H1 (cell line): ENCODE measurements around the gene ITSN1. TPM values are rescaled to one million over a fixed set of nuclear protein-coding genes. Genes with fewer than 3 reads are reported as not detected.

Source experiments
- CTCF ChIA-PET: fragments of 300-600 bp; sonication (Branson Sonifier 250); formaldehyde crosslinking; loops from one replicate; lab custom pipeline; 2021; ENCODE audit not compliant: partially characterized antibody; lab: Charles Lee
- POLR2A ChIA-PET: fragments of 300-600 bp; sonication (Branson Sonifier 250); formaldehyde crosslinking; loops from one replicate; lab custom pipeline; 2021; ENCODE audit warnings: inconsistent platforms; ENCODE audit not compliant: partially characterized antibody; lab: Charles Lee
- DNase-seq, 2 experiments: peaks; one replicate each; pipeline versions ENCODE4 v3.0.0 to v3.0.0-alpha.2; 2010 to 2022; ENCODE audit warnings: low spot score in 2 of 2, low read depth in 1 of 2, mixed read lengths in 1 of 2
- FAIRE-seq: peaks from 2 replicates; lab custom pipeline; 2011; peaks lifted over from hg19 to GRCh38; lab: Jason Lieb, UNC
- H2AFZ ChIP-seq: 2 replicates; pipeline ENCODE4 v1.8.1; 2012; ENCODE audit warnings: low read length, inconsistent platforms
- H2AK5ac ChIP-seq: 2 replicates; pipeline ENCODE4 v1.6.1; 2013; ENCODE audit warnings: low read depth, low read length
- H2BK120ac ChIP-seq: replicated peaks from 2 replicates; pipeline ENCODE3; 2013; ENCODE audit warnings: low read depth, low read length, inconsistent platforms
- H2BK12ac ChIP-seq: 2 replicates; pipeline ENCODE4 v1.6.1; 2013; ENCODE audit warnings: low read depth, low read length
- H2BK15ac ChIP-seq: 2 replicates; pipeline ENCODE4 v1.6.1; 2013; ENCODE audit warnings: low read length
- H2BK20ac ChIP-seq: 2 replicates; pipeline ENCODE4 v1.6.1; 2013; ENCODE audit warnings: low read length
- H2BK5ac ChIP-seq: 2 replicates; pipeline ENCODE4 v1.6.1; 2013; ENCODE audit warnings: low read depth, low read length
- H3K14ac ChIP-seq: 2 replicates; pipeline ENCODE4 v1.6.1; 2013; ENCODE audit warnings: inconsistent platforms; ENCODE audit not compliant: insufficient read length
- H3K18ac ChIP-seq: 2 replicates; pipeline ENCODE4 v1.6.1; 2013; ENCODE audit warnings: low read length; ENCODE audit errors: extremely low read depth
- H3K23ac ChIP-seq: 2 replicates; pipeline ENCODE4 v1.6.1; 2013; ENCODE audit warnings: inconsistent platforms; ENCODE audit not compliant: insufficient read length
- H3K23me2 ChIP-seq: 2 replicates; pipeline ENCODE4 v1.6.1; 2013; ENCODE audit warnings: low read depth, low read length
- H3K27ac ChIP-seq: 2 replicates; pipeline ENCODE4 v1.6.1; 2011; ENCODE audit warnings: low read depth, low read length, inconsistent platforms
- H3K27me3 ChIP-seq, 4 experiments: replicated peaks in 1 of 4; 1 replicate in 1 of 4; 2 replicates in 3 of 4; pipeline versions ENCODE4 v1.6.1 to v1.8.1; 2011 to 2013; ENCODE audit warnings: low read length in 3 of 4, mild to moderate bottlenecking in 3 of 4, inconsistent platforms in 2 of 4, mixed read lengths in 2 of 4, moderate library complexity in 1 of 4; ENCODE audit not compliant: control insufficient read depth in 3 of 4, insufficient read depth in 3 of 4; ENCODE audit errors: extremely low read depth in 1 of 4
- H3K36me3 ChIP-seq, 4 experiments: 2 replicates each; pipeline versions ENCODE4 v1.6.1 to v1.8.1; 2011 to 2013; ENCODE audit warnings: mild to moderate bottlenecking in 4 of 4, low read length in 3 of 4, moderate library complexity in 2 of 4, control low read depth in 1 of 4, inconsistent platforms in 1 of 4; ENCODE audit not compliant: insufficient read depth in 4 of 4, control insufficient read depth in 2 of 4
- H3K4ac ChIP-seq: replicated peaks from 2 replicates; pipeline ENCODE3; 2013; ENCODE audit warnings: low read length, low read depth, mixed read lengths, inconsistent platforms; ENCODE audit not compliant: insufficient read length
- H3K4me1 ChIP-seq, 4 experiments: replicated peaks in 1 of 4; 1 replicate in 1 of 4; 2 replicates in 3 of 4; pipeline versions ENCODE4 v1.6.1 to v1.8.1; 2011 to 2013; ENCODE audit warnings: low read length in 3 of 4, inconsistent platforms in 2 of 4, mixed read lengths in 1 of 4; ENCODE audit not compliant: insufficient read depth in 4 of 4, control insufficient read depth in 3 of 4
- H3K4me2 ChIP-seq, 2 experiments: 2 replicates each; pipeline versions ENCODE4 v1.6.1 to v1.8.1; 2011 to 2013; ENCODE audit warnings: low read depth in 2 of 2, low read length in 2 of 2, control low read depth in 1 of 2, inconsistent platforms in 1 of 2, mild to moderate bottlenecking in 1 of 2; ENCODE audit not compliant: insufficient read depth in 1 of 2
- H3K4me3 ChIP-seq, 4 experiments: fragments of 200-600, 300-600 bp in 1 of 4; sonication (generic), shearing (Covaris generic), sonication (Bioruptor Twin) in 1 of 4; 2 replicates each; pipeline versions ENCODE4 v1.5.1 to v1.8.1; 2011 to 2016; ENCODE audit warnings: low read length in 4 of 4, low read depth in 3 of 4, control low read depth in 2 of 4, inconsistent platforms in 2 of 4, mild to moderate bottlenecking in 2 of 4, mixed read lengths in 1 of 4, moderate library complexity in 1 of 4; ENCODE audit not compliant: insufficient read depth in 2 of 4; ENCODE audit errors: extremely low read depth in 1 of 4
- H3K56ac ChIP-seq: replicated peaks from 2 replicates; pipeline ENCODE3; 2013; ENCODE audit warnings: low read depth, mild to moderate bottlenecking, mixed read lengths, low read length, inconsistent platforms; ENCODE audit not compliant: insufficient read length
- H3K79me1 ChIP-seq: 2 replicates; pipeline ENCODE4 v1.6.1; 2013; ENCODE audit warnings: low read depth, low read length, control low read depth
- H3K79me2 ChIP-seq, 2 experiments: 2 replicates each; pipeline versions ENCODE4 v1.6.1 to v1.8.1; 2012 to 2013; ENCODE audit warnings: low read length in 2 of 2, mild to moderate bottlenecking in 2 of 2, inconsistent platforms in 1 of 2; ENCODE audit not compliant: insufficient read depth in 2 of 2, control insufficient read depth in 1 of 2
- H3K9ac ChIP-seq, 4 experiments: replicated peaks in 1 of 4; 1 replicate in 1 of 4; 2 replicates in 3 of 4; pipeline versions ENCODE4 v1.6.1 to v1.8.1; 2011 to 2013; ENCODE audit warnings: low read depth in 3 of 4, low read length in 3 of 4, control low read depth in 2 of 4, mild to moderate bottlenecking in 2 of 4, moderate library complexity in 2 of 4, inconsistent platforms in 1 of 4; ENCODE audit errors: extremely low read depth in 1 of 4
- H3K9me3 ChIP-seq, 2 experiments: 2 replicates each; pipeline versions ENCODE4 v1.6.1 to v1.8.1; 2012 to 2013; ENCODE audit warnings: mild to moderate bottlenecking in 2 of 2, moderate library complexity in 2 of 2, control low read depth in 1 of 2, inconsistent platforms in 1 of 2, low read depth in 1 of 2, low read length in 1 of 2, mixed read lengths in 1 of 2; ENCODE audit not compliant: insufficient read depth in 2 of 2
- H4K20me1 ChIP-seq, 2 experiments: replicated peaks in 1 of 2; 2 replicates each; pipeline versions ENCODE3 to v1.8.1; 2011 to 2013; ENCODE audit warnings: inconsistent platforms in 2 of 2, low read length in 2 of 2, mild to moderate bottlenecking in 1 of 2; ENCODE audit not compliant: insufficient read depth in 2 of 2, control insufficient read depth in 1 of 2
- H4K5ac ChIP-seq: 2 replicates; pipeline ENCODE4 v1.6.1; 2013; ENCODE audit warnings: low read length, low read depth, mixed read lengths, inconsistent platforms; ENCODE audit not compliant: insufficient read length
- H4K8ac ChIP-seq: 2 replicates; pipeline ENCODE4 v1.8.0; 2013; ENCODE audit warnings: mild to moderate bottlenecking, moderate library complexity, low read length, inconsistent platforms; ENCODE audit not compliant: insufficient read depth; ENCODE audit errors: extremely low read depth
- H4K91ac ChIP-seq: replicated peaks from 2 replicates; pipeline ENCODE3; 2013; ENCODE audit warnings: low read length, mixed read lengths, inconsistent platforms; ENCODE audit not compliant: insufficient read length
- ASH2L ChIP-seq: fragments of 200-600, 300-600 bp; sonication (generic); IDR thresholded peaks from one replicate; pipeline ENCODE4 v1.7.1; 2017; ENCODE audit warnings: low read length
- EGR1 ChIP-seq: IDR thresholded peaks from 2 replicates; pipeline ENCODE4 v1.6.1; 2011; ENCODE audit warnings: low read depth, low read length, borderline replicate concordance
- EP300 ChIP-seq, 2 experiments: IDR thresholded peaks; 1 replicate in 1 of 2; 2 replicates in 1 of 2; pipeline ENCODE4 v1.6.1; 2011 to 2012; ENCODE audit warnings: low read depth in 2 of 2, low read length in 2 of 2, mild to moderate bottlenecking in 2 of 2, borderline replicate concordance in 1 of 2, inconsistent platforms in 1 of 2, moderate library complexity in 1 of 2
- EZH2 ChIP-seq: fragments of 200-600 bp; sonication (generic); IDR thresholded peaks from 2 replicates; pipeline ENCODE4 v1.7.1; 2012; ENCODE audit warnings: low read depth, mild to moderate bottlenecking, moderate library complexity, low read length, inconsistent platforms; ENCODE audit not compliant: severe bottlenecking
- HDAC2 ChIP-seq, 2 experiments: fragments of 300-600 bp in 1 of 2; sonication (generic) in 1 of 2; IDR thresholded peaks; 2 replicates each; pipeline ENCODE4 v1.6.1; 2011 to 2012; ENCODE audit warnings: low read depth in 2 of 2, low read length in 2 of 2, mild to moderate bottlenecking in 2 of 2, moderate library complexity in 2 of 2, borderline replicate concordance in 1 of 2, inconsistent platforms in 1 of 2
- JUND ChIP-seq: IDR thresholded peaks from 2 replicates; pipeline ENCODE4 v1.6.1; 2011; ENCODE audit warnings: mild to moderate bottlenecking, improper control_type of control experiment, low read length
- KDM1A ChIP-seq: fragments of 200-600, 300-600 bp; sonication (generic); IDR thresholded peaks from 2 replicates; pipeline ENCODE4 v1.7.1; 2016; ENCODE audit warnings: mild to moderate bottlenecking, low read length, borderline replicate concordance
- MAFK ChIP-seq: IDR thresholded peaks from 2 replicates; pipeline ENCODE4 v1.6.1; 2012; ENCODE audit warnings: low read depth, mild to moderate bottlenecking, improper control_type of control experiment, low read length
- POLR2A ChIP-seq, 2 experiments: IDR thresholded peaks; 1 replicate in 1 of 2; 2 replicates in 1 of 2; pipeline ENCODE4 v1.6.1; 2011; ENCODE audit warnings: low read depth in 2 of 2, low read length in 2 of 2, mild to moderate bottlenecking in 2 of 2; ENCODE audit errors: control extremely low read depth in 1 of 2
- SP2 ChIP-seq: IDR thresholded peaks from 2 replicates; pipeline ENCODE4 v1.6.1; 2012; ENCODE audit warnings: mild to moderate bottlenecking, low read length, inconsistent platforms
- WGBS, 2 experiments: shearing (Covaris generic) in 1 of 2; methylation state at CpG; one replicate each; pipeline versions ENCODE4 v1.1.6 to v1.1.7; 2013 to 2015; ENCODE audit warnings: low lambda C conversion rate in 2 of 2, mixed read lengths in 2 of 2, inconsistent platforms in 1 of 2, low coverage in 1 of 2, missing lambda C conversion rate in 1 of 2; ENCODE audit not compliant: insufficient replicate concordance in 2 of 2, insufficient coverage in 1 of 2, insufficient read length in 1 of 2; ENCODE audit errors: extremely low coverage in 1 of 2, missing lambda C conversion rate in 1 of 2; 5-methylcytosine and 5-hydroxymethylcytosine counted together
- polyA plus RNA-seq, 7 experiments: library from polyadenylated mRNA; depleted of rRNA in 3 of 7; stranded (reverse) in 5 of 7; unstranded in 2 of 7; fragments of >200 nt in 5 of 7; fragments of 200-250 nt in 2 of 7; gene quantifications; 1 replicate in 5 of 7; 2 replicates in 1 of 7; 4 replicates in 1 of 7; pipeline versions ENCODE4 v1.2.1 to v1.2.3, GENCODE V29; 2011 to 2013; ENCODE audit warnings: missing spikeins in 2 of 7, mixed read lengths in 2 of 7
- total RNA-seq: library from RNA; stranded (reverse); fragmentation: NEBNext Ultra II Directional; extraction: Animal tissue kit (Norgen Biotek cat#: 25700); gene quantifications from 2 replicates; pipeline ENCODE4 v1.2.1, GENCODE V29; 2021

The ITSN1 gene
- total and polyA plus RNA-seq, 2 of the 8 experiments (the other 6 are each of a cell fraction or from before 2014, with no cell fraction given), result 60.8 to 78.1 TPM

DNA sequence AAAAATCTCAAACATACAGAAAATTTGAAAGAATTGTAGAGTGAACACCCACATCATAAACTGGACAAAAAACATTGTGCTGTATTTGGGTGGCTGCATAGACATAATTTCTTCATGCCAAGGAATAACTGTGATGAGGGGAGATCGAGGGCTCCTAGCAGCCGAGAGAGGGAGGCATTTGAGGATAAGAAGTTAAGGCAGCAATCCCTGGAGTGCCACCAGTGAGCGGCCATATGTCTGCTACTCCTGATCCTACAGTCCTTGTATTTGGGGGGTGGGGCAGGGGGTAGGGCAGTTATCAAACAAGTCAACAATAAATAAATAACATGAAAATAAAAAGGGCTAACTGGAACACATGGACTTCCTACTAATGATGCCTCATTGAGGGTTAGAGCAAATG is 218.8 kb downstream of the ITSN1 start:
- POLR2A ChIA-PET, result no interaction called here
- no peak overlapping the region for H2BK20ac ChIP-seq
- H4K8ac ChIP-seq, result no peak overlapping the region
- no peak overlapping the region for H2BK12ac ChIP-seq
- no peak for TF ChIP-seq ASH2L
- no peak for TF ChIP-seq HDAC2 (IDR thresholded peaks at IDR 0.05; ENCODE audit: borderline replicate concordance in 1 of 2, low read depth in 2 of 2, low read length in 2 of 2)
- TF ChIP-seq KDM1A, result no peak
- no peak for TF ChIP-seq SP2
- no peak for TF ChIP-seq MAFK
- no peak for TF ChIP-seq EZH2
- no peak for TF ChIP-seq EGR1
- TF ChIP-seq POLR2A (IDR thresholded peaks at IDR 0.05; ENCODE audit: control extremely low read depth in 1 of 2, low read depth in 2 of 2, low read length in 2 of 2), result no peak
- TF ChIP-seq JUND, result no peak
- no peak for TF ChIP-seq EP300 (IDR thresholded peaks at IDR 0.05; ENCODE audit: borderline replicate concordance in 1 of 2, low read depth in 2 of 2, low read length in 2 of 2)
- TF ChIP-seq, all 59 proteins: peak for 0
- no peak overlapping the region for H3K4ac ChIP-seq
- no peaks in the 10 kb centered on the region for H3K79me2 ChIP-seq
- no peak overlapping the region for H4K91ac ChIP-seq
- no peak overlapping the region for H3K23ac ChIP-seq
- H4K20me1 ChIP-seq, result no peaks in the 10 kb centered on the region
- no peak overlapping the region for H2BK5ac ChIP-seq
- 93% methylated on average over 3 of the region's 3 CpGs; no CpG with 5 or more reads in 1 of the 2 experiments for WGBS, 2 experiments
- H3K18ac ChIP-seq, result no peak overlapping the region
- H3K27me3 ChIP-seq, result no peaks in the 10 kb centered on the region; a peak in 1 of 7 replicates
- no peak overlapping the region for H2BK15ac ChIP-seq
- FAIRE-seq, result no peak
- H3K36me3 ChIP-seq, result no peaks in the 10 kb centered on the region
- CTCF ChIA-PET, result interaction anchor here (1.2 to 1.8 kb wide), 2 partner anchors 19 to 31 kb away, joined by 3 to 6 read pairs; no protein-coding TSS in a partner anchor
- H3K27ac ChIP-seq, result no peak overlapping the region
- H2BK120ac ChIP-seq, result no peak overlapping the region
- no peak overlapping the region for H3K4me3 ChIP-seq
- H3K79me1 ChIP-seq, result no peaks in the 10 kb centered on the region
- no peak overlapping the region for H3K4me2 ChIP-seq
- peaks cover 0 to 16% (median 13%) of the 10 kb centered on the region in 4 experiments; a peak in 5 of 7 replicates for H3K4me1 ChIP-seq
- H2AK5ac ChIP-seq, result no peak overlapping the region
- H2AFZ ChIP-seq, result no peak overlapping the region
- no peak overlapping the region for H4K5ac ChIP-seq
- no peak for DNase-seq
- no peak overlapping the region for H3K56ac ChIP-seq
- H3K9ac ChIP-seq, result no peak overlapping the region
- H3K23me2 ChIP-seq, result no peaks in the 10 kb centered on the region
- no peaks in the 10 kb centered on the region for H3K9me3 ChIP-seq
- H3K14ac ChIP-seq, result no peak overlapping the region
